ENCODE data around the gene UST.
"Not testable (repeated sequence)": the region's sequence is repeated elsewhere in the genome, so short reads cannot be mapped to it uniquely, and the experiment has no call there.

GRCh38 chr6:148755379-148755778, 8.5 kb downstream of the UST start:
- not testable (repeated sequence) for TF ChIP-seq CTCF (conservative IDR thresholded peaks at IDR 0.05); ZFX (IDR thresholded peaks at IDR 0.05)

All from C4-2B (cell line).